Myometrial cell (primary cell): ENCODE measurements around the gene GLS. TPM values are rescaled to one million over a fixed set of nuclear protein-coding genes. Genes with fewer than 3 reads are reported as not detected.

ENCODE experiments used
- total RNA-seq: library from RNA; depleted of rRNA; stranded (reverse); fragments of >200 nt; gene quantifications from 2 replicates; pipeline ENCODE4 v1.2.3, GENCODE V29; 2015

The GLS gene
- total RNA-seq: 51.0 and 52.2 TPM in 2 replicates

DNA sequence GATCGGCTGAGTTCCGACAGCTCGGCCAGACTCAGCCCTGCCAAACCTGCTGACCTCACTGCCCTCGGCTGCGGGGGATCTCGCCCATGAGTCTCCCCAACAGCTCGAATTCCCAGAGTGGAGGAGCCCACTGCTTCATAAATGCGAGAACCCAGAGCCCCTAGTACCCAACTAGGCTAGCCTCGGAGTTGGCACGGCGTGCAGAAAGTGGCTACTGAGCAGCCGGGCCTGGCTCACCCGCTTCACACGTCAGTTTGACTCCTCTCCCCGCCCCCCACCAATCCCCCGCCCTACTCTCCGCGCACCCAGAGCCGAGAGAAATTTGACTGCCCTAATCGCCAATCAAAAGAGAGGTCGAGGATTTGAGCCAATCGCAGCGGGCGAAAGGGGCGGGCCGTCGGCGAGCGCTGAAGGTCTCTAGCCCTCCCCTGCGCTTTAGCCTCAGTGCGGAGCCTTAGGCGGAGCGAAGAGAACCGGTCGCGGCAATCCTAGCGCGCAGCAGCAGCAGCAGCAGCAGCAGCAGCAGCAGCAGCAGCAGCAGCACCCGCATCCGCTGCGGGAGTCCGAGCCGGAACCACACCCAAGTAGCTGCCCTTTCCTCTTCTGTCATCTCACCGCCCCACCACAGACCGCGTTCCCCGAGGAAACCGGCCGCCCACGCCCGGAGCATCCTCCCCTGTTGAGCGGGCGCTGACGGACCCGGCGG, at the start of gene GLS:
Gene GLS, plus strand, starts transcription at position 444 of the 706 bp plus-strand sequence. CDS start 264 bp downstream, outside the sequence.

DNA sequence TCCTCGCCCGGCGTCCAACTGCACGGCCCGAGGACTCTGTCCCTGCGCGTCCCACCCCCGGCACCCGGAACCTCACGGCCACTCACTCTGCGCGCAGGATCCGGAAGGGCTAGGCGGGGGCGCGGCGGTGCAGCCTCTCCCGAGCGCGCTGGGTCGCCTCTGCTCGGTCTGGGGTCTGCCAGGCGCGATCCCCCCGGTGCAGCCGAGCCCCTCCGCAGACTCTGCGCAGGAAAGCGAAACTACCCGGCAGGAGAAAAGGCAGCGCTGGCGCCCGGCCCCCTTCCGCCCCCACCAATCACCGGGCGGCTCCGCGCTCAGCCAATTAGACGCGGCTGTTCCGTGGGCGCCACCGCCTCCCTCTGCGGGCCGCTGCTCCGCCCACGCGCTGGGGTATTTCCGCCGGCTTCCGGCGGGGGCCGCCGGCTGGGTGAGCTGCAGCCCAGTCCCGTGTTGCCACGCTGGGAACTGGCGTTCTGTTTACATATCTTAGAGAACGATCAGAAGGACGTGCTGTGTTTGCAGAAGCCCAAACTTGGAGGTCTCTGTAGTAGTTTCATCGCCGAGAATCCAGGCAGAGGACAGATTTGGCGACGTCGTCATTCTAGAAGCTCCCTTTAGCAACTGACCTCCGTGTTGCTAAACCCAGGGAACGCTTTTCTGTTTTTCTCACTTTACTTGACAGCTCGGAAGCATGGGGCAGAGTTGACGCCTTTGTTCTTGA, 133.5 kb downstream of the GLS start, which contains the start of gene STAT1:
Gene STAT1, minus strand, starts transcription at position 240 of the 721 bp plus-strand sequence. CDS start 4,168 bp downstream, outside the sequence.

Other genes with a start within 250 kb of the GLS start
- gene NAB1, start 231.7 kb upstream of the GLS start, total RNA-seq: 20.0 and 27.4 TPM in 2 replicates
- gene STAT1, start 133.3 kb downstream of the GLS start, total RNA-seq: 57.9 and 60.8 TPM in 2 replicates